ENCODE measurements around the gene LENG8. TPM values are rescaled to one million over a fixed set of nuclear protein-coding genes. Genes with fewer than 3 reads are reported as not detected.
"Not testable (repeated sequence)": the region's sequence is repeated elsewhere in the genome, so short reads cannot be mapped to it uniquely, and the experiment has no call there.

The LENG8 gene
- total RNA-seq, 2 donors from 2014 or later = 32.1 to 36.4 TPM

DNA sequence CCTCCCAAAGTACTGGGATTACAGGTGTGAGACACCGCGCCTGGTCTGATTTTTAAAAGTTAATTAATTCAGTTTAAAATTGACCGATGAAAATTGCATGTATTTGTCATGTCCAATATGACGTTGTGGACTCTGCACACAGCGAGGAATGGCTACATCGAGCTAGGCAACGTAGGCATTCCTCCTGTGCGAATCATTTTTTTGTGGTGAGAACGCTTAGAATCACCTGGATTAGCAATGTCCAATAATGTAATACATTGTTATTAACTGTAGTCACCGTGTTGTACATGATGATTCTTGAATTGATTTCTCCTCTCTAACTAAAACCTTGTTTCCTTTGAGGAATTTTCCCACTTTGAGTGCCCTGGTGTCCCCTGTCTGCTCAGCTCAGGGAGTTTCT is 57.1 kb downstream of the LENG8 start:
- Histone ChIP-seq H3K36me3 (no peaks in the 10 kb centered on the region), H3K27ac (no peak overlapping the region), H3K4me1 (no peaks in the 10 kb centered on the region), H3K9me3 (no peaks in the 10 kb centered on the region), H3K27me3 (no peaks in the 10 kb centered on the region), H3K4me3 (no peak overlapping the region)
- DNase-seq (ENCODE audit: low spot score) = no peak
- no peak for TF ChIP-seq CTCF (IDR thresholded peaks at IDR 0.05)

GRCh38 chr19:54507038-54507717 is 58.2 kb downstream of the LENG8 start:
- DNase-seq (ENCODE audit: low spot score); H3K4me1 ChIP-seq; H3K27me3 ChIP-seq: not testable (repeated sequence)

GRCh38 chr19:54507824-54508223 is 58.8 kb downstream of the LENG8 start:
- no peak for DNase-seq (ENCODE audit: low spot score)
- H3K36me3 ChIP-seq = no peaks in the 10 kb centered on the region
- no peak for TF ChIP-seq CTCF (IDR thresholded peaks at IDR 0.05)
- no peaks in the 10 kb centered on the region for H3K9me3 ChIP-seq
- H3K27me3 ChIP-seq = no peaks in the 10 kb centered on the region
- H3K4me1 ChIP-seq = no peaks in the 10 kb centered on the region
- no peak overlapping the region for H3K4me3 ChIP-seq
- no peak overlapping the region for H3K27ac ChIP-seq

More at GRCh38 chr19:54507038-54507717, 58.2 kb downstream of the LENG8 start:
- not testable (repeated sequence) for H3K27ac ChIP-seq, H3K9me3 ChIP-seq, H3K36me3 ChIP-seq, H3K4me3 ChIP-seq

DNA sequence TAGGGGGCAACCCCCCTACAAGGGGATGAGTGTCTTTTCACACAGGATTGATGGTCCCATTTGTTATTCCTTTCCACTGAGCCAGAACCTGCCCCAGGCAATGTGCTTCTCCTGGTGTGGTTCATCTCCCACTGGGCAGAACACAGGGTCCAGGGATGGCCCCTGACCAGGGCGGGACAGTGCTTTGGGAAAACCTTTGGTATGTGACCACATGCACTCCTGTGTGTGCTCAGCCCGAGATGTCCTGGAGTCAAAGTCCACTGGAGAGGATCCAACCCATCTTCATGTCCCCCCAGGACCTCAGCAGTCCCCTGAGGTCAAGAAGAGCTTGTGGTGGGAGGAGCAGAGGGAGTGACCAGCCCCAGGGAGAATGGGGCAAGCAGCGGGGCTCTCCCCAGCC is 59.5 kb downstream of the LENG8 start:
- DNase-seq (ENCODE audit: low spot score); H3K27me3 ChIP-seq; H3K4me1 ChIP-seq; H3K4me3 ChIP-seq; H3K9me3 ChIP-seq; H3K36me3 ChIP-seq; H3K27ac ChIP-seq: not testable (repeated sequence)

DNA sequence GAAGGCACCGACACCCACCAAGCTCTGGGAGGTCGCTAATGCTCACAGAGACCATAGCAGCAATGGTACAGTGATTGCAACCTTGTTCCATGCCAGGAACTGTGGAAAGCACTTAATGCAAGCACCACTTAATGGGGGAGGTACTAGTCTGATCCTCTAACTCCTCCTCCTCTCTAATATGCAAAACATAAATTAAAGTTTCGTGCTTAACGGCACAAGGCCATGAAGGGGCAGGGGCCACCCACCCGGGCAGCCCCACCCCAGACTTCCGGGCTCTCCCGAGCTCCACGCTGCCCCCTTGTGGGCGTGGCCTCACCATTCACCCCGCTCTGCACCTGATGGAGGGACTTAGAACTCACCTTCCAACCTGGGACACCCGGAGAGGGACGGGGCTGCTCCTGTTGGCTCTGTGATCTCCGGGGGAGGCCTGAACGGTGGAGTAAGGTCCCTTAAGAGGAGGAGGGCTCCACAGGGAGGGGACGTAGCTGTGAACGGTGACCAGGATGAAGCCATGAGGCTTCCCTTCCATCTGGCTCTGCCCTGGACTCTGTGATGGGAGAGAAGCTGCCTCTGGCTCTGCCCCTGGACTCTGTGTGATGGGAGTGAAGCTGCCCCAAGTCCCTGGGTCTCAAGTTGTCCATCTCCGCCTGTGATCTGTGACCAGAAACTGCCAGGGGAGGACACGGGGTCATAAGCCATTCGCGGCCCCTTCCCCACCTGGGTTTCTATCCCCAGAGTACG is 60.4 kb downstream of the LENG8 start:
- not testable (repeated sequence) for H3K4me1 ChIP-seq; DNase-seq (ENCODE audit: low spot score); H3K4me3 ChIP-seq; H3K36me3 ChIP-seq; H3K9me3 ChIP-seq; H3K27me3 ChIP-seq; H3K27ac ChIP-seq

Other genes starting within 250 kb of the LENG8 start
- 1,000 to 10,000 TPM; 1,068 to 1,279 TPM for gene RPS9, start 248.3 kb upstream of the LENG8 start, total RNA-seq
- 1 to 10 TPM; 2.0 to 8.8 TPM for gene LILRB3, start 226.2 kb upstream of the LENG8 start, total RNA-seq
- 1 to 10 TPM in 1 of 2 donors, not detected in 1; 1.7 TPM for gene LILRA6, start 206.4 kb upstream of the LENG8 start, total RNA-seq
- 10 to 100 TPM in 1 of 2 donors, 1 to 10 TPM in 1; 2.6 to 12.0 TPM for gene LILRB5, start 191.9 kb upstream of the LENG8 start, total RNA-seq
- 1 to 10 TPM; 1.1 to 3.4 TPM for gene LILRB2, start 168.1 kb upstream of the LENG8 start, total RNA-seq
- gene LILRA5, start 136.0 kb upstream of the LENG8 start, total RNA-seq = 1 to 10 TPM in 1 of 2 donors, under 1 TPM in 1; 0.93 to 3.6 TPM
- not detected for gene LILRA4, start 110.0 kb upstream of the LENG8 start, total RNA-seq
- 1 to 10 TPM; 4.2 to 7.8 TPM for gene LAIR1, start 84.3 kb upstream of the LENG8 start, total RNA-seq
- 1 to 10 TPM; 1.7 to 2.7 TPM for gene TTYH1, start 33.7 kb upstream of the LENG8 start, total RNA-seq
- gene LENG9, start 14.6 kb downstream of the LENG8 start, total RNA-seq = 1 to 10 TPM; 2.1 to 4.9 TPM
- gene CDC42EP5, start 24.1 kb downstream of the LENG8 start, total RNA-seq = 10 to 100 TPM; 11.4 to 15.2 TPM
- gene LAIR2, start 53.6 kb downstream of the LENG8 start, total RNA-seq = not detected
- gene LILRA2, start 124.6 kb downstream of the LENG8 start, total RNA-seq = 1 to 10 TPM in 1 of 2 donors, not detected in 1; 1.8 TPM
- under 1 TPM in 1 of 2 donors, not detected in 1; 0.47 TPM for gene LILRA1, start 144.4 kb downstream of the LENG8 start, total RNA-seq
- gene LILRB1, start 181.3 kb downstream of the LENG8 start, total RNA-seq = 1 to 10 TPM in 1 of 2 donors, under 1 TPM in 1; 0.33 to 1.9 TPM
- gene LILRB4, start 213.8 kb downstream of the LENG8 start, total RNA-seq = 1 to 10 TPM; 2.0 to 5.2 TPM